ENCODE data around the gene NDUFA7.

GRCh38 chr19:8302357-8302691 is 18.9 kb downstream of the NDUFA7 start:
- no peak for TF ChIP-seq CTCF (IDR thresholded peaks at IDR 0.05)
- TF ChIP-seq POLR2A (IDR thresholded peaks at IDR 0.05) = no peak
- TF ChIP-seq EP300 (IDR thresholded peaks at IDR 0.05) = no peak
